Activated CD8-positive, alpha-beta memory T cell treated with anti-CD3 and anti-CD28 coated beads for 1 hour (primary cell): ENCODE data around the gene DYNC2H1.
"Not testable (repeated sequence)": the region's sequence is repeated elsewhere in the genome, so short reads cannot be mapped to it uniquely, and the experiment has no call there.

Source experiments
- DNase-seq, 2 donors: peaks; one replicate each; pipeline ENCODE4 v3.0.0-alpha.2; 2020; ENCODE audit warnings: low read depth in 1 of 2; ENCODE audit errors: extremely low read depth in 1 of 2

Gene DYNC2H1

DNA sequence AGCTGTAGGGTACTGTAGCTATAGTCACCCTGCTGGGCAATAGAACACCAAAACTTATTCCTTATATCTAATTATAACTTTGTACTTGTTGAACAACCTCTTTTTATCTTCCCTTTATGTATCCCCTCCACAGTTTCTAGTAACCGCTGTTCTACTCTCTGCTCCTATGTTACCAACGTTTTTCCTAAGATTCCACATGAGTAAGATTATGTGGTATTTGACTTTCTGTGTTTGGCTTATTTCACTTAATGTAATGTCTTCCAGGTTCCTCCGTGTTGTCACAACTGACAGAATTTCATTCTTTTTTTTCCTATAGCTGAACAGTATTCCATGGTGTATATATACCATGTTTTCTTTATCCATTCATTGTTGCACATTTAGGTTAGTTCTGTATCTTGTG is 258.4 kb downstream of the DYNC2H1 start:
- no peak for DNase-seq

DNA sequence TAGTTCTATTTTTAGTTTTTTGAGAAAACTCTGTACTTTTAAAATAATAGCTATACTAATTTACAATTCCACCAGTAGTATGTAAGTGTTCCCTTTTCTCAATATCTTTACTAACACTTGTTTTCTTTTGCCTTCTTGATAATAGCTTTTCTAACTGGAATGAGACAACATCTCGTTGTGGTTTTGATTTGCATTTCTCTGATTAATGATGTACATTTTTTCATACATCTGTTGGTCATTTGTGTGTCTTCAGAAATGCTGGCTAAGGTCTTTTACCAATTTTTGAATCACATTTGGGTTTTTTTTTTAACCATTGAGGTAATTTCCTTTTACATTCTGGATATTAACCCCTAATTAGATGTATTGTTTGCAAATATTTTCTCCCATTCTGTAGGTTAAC is 258.9 kb downstream of the DYNC2H1 start:
- no peak for DNase-seq

DNA sequence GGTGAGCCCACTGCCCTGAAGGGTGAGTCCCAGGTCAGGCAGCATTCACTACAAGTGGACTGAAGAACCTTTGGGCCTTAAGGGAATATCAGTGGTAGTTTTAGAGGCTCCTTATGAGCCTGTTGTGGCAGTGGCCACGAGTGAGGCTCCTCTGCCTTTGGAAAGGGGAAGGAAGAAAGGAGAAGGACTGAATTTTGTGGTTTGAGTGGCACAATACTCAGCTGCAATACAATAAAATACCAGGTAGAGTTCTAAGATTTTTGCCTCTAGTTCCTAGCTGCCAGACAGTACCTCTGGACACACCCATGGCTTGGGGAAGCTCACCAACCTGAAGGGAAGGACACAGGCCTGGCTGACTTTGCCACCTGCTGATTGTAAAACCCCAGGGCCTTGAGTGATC is 260.9 kb downstream of the DYNC2H1 start:
- DNase-seq = no peak

DNA sequence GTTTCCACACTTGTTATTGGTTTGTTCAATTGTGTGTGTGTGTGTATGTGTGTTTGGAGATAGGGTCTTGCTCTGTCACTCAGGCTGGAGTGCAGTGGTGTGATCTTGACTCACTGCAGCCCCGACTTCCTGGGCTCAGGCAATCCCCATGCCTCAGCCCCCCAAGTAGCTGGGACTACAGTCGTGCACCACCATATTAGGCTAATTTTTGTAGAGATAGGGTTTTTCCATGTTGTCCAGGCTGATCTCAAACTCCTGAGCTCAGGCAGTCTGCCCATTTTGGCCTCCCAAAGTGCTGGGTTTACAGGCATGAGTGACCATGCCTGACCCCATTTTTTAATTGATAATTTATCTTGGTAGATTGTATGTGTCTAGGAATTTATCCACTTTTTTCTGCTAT is 263.7 kb downstream of the DYNC2H1 start:
- no peak for DNase-seq

DNA sequence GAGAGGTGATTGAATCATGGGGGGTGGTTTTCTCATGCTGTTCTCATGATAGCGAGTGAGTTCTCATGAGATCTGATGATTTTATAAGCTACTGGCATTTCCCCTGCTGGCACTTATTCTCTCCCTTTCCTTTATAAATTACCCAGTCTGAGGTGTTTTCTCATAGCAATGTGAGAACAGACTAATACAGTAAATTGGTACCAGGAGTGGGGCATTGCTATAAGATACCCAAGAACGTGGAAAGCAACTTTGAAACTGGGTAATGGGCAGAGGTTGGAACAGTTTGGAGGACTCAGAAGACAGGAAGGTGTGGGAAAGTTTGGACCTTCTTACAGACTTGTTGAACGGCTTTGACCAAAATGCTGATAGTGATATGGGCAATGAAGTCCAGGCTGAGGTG is 265.0 kb downstream of the DYNC2H1 start:
- DNase-seq = not testable (repeated sequence)

DNA sequence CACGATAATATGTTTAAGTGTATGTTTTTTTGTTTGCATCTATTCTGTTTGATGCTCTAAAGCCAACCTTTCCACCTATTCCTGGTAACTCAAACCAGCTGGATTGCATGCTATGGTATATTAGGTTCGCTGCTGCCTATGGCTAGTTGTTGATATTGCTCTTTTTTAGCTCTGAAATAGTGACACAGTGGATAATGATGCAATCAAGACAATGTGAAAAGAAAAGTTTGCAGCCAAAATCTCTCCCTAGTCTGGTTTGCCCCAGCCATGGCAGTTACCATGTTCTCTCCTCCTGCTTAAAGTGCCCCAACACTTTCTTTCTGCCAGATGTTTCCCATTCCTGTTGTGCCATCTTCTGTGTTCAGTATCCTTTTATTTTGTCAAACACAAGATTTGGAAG is 269.7 kb downstream of the DYNC2H1 start:
- no peak for DNase-seq

DNA sequence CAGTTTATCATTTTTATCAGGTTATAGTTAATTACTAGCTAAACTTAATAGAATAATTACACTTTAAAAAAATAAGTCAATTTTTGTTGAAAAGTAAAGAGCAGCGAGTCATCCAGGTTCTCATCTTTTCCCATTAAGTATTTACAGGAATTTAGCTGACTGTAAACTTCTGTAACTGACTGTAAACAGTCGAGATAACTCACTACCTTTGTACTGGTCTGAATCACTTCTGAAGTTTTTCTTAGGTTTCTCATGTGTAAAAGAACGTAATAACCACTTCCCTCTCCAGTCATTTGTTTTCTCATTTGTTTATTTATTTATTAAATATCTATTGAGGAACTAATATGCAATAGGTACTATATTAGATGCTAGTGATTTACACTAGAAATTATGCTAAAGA is 270.8 kb downstream of the DYNC2H1 start:
- no peak for DNase-seq

DNA sequence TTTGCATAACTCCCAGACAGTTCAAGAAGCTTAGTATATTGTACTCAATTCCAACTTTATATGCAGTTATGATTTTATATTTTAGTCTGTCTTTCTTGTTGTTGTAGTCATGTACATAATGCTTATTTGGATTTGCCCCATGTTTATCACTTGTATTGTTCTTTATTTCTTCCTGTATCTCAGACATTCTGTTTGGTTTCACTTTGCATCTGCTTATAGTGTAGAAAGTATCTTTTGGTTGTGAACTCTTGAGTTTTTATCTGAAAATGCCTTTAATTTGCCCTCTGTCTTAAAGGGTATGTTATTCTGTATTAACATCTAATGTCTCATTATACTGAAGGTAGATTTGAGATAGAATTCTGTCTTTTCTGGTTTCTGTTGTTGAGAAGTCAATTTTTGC is 275.4 kb downstream of the DYNC2H1 start:
- DNase-seq = no peak

DNA sequence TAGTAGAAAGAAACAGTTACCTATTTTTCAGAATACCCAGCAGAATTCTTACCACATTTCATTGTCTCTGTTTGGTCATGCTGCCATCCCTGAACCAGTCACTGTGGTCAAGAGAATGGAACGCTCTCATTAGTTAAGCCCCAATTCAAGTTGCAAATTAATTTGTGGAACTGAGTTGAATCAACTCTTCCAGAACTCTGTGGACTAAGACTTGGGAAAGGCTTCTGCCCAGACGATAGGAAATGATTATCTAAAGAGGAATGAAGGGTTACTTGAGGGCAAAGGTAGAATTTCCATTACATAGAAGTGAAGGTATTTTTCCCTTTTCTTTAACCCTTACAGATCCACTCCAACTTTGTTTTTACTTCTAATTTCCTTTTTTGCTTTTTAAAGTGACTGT is 286.4 kb downstream of the DYNC2H1 start:
- DNase-seq = no peak

DNA sequence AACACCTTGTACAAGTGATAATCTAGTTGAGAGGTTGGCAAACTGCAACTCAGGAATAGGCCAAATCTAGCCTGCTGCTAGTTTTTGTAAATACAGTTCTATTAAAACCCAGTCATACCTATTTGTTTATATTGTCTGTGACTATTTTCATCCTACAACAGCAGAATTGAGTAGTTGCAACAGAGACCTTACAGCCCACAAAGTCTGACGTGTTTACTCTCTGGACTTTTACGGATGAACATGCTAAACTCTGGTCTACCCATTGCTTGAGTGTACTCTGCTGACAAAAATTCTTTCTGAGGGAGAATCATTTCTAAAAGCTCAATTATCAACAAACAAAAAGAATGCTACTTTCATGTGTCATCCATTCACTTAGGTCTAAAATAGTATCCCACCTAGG is 287.0 kb downstream of the DYNC2H1 start:
- DNase-seq = no peak

DNA sequence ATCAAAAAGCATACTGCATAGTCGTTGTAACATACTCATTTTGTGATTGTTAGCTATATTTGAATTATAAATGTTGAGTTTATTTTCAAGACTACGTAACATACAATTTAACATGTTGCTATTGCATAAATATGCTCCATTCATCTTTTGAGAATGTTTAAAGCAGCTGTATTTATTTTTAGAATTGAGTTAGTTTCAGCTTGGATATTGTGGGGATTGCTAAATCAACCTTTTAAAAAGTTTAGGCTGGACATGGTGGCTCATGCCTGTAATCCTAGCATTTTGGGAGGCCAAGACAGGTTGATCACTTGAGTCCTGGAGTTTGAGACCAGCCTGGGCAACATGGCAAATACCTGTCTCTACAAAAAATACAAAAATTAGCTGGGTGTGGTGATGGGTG is 288.1 kb downstream of the DYNC2H1 start:
- DNase-seq = no peak

DNA sequence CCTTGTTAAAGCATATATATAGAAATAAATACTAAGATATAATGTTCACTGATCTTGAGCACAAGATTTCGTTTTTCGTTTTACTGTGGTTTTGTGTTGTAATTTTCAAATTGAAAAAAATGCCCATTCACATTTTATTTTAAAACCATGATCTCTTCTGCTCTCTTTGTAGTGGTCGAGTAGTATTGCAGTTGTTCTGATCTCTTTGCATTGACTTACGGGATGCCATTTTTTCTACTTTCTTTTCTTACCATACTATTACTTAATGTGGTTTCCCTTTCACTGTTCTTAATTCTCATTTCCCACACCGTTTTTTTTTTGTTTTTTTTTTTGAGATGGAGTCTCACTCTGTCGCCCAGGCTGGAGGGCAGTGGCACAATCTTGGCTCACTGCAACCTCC is 289.6 kb downstream of the DYNC2H1 start:
- DNase-seq = no peak

DNA sequence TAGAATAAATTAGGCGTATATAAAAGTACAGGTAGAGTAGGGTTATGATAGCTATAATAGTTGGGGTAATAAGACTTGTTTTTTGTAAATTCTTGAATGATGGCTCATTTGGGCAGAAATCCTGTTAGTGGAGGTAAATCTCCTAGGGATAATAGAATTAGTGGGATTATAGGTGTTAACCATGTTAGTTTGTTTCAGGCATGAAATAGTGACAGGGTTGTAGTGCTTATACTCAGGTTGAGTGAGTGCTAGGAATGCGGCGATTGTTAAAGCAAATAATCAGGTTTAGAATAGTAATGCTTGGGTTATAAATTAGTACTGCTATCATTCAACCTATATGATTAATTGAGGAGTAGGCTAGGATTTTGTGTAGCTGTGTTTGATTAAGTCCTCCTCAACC is 297.1 kb downstream of the DYNC2H1 start:
- no peak for DNase-seq

DNA sequence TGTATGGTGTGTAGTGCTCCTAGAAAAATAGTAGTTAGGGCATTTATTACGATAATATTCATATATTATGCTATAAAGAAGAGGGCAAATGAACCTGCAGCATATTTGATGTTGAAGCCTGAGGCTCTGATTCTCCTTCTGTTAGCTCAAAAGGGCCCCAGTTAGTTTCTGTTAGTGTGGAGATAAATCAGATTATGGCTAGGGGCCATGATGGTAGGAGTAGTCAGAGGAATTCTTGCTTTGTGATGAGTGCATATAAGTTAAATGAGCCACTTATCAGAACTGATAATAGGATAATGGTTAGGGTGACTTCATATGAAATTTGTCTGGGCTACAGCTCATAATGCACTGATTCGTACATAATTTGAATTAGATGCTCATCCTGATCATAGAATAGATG is 298.4 kb downstream of the DYNC2H1 start:
- no peak for DNase-seq

DNA sequence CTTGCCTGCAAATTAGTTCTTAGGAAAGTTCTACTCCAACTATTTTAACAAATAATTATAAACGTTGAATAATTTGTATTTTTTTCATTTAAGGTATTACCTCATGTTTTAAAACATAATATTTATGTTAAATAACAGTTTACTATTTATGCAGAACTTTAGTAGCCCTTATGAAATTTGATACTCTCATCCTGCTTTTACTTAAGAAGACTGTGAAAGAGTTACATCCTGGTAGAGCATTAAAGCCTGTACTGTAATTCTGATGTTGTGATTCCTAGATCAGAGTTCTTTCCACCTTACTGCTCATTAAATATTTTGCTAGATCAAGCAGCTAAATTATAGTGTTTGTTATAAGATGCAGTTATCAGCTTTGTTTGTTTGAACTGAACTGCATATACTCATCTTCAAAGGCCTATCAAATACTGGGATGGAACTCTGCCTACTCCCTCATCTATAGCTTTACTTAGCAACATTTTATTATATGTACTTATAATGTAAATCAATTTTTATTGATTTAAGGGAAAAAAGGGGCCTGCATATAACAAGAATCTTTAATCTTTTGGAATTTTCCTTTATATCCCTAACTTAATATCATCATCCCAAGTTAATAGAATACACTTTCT is 304.2 kb downstream of the DYNC2H1 start:
- no peak for DNase-seq

DNA sequence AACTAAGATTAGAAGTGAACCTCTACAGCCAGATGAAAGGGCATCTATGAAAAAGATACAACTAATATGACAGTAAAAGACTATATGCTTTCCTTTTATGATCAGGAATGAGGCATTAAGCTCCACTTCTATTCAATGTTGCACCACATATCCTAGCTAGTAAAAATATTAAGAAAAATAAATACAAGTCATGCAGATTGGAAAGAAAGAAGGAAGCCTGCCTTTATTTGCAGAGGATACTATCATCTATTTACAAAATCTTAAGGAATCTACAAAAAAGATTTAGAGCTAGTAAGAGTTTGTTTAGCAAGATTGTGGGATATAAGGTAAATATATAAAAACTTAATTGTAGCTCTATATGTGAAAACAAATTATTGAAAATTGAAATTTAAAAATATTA is 308.8 kb downstream of the DYNC2H1 start:
- DNase-seq = no peak

DNA sequence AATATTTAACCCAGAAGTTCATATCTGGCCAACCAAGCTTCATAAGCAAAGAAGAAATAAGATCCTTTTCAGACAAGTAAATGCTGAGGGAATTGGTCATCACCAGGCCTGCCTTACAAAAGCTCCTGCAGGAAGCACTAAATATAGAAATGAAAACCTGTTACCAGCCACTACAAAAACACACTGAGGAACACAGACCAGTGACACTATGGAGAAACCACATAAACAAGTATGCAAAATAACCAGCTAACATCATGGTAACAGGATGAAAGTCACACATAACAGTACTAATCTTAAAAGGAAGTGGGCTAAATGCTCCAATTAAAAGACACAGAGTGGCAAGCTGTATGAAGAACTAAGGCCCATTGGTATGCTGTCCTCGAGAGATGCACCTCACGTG is 311.4 kb downstream of the DYNC2H1 start:
- DNase-seq = no peak

DNA sequence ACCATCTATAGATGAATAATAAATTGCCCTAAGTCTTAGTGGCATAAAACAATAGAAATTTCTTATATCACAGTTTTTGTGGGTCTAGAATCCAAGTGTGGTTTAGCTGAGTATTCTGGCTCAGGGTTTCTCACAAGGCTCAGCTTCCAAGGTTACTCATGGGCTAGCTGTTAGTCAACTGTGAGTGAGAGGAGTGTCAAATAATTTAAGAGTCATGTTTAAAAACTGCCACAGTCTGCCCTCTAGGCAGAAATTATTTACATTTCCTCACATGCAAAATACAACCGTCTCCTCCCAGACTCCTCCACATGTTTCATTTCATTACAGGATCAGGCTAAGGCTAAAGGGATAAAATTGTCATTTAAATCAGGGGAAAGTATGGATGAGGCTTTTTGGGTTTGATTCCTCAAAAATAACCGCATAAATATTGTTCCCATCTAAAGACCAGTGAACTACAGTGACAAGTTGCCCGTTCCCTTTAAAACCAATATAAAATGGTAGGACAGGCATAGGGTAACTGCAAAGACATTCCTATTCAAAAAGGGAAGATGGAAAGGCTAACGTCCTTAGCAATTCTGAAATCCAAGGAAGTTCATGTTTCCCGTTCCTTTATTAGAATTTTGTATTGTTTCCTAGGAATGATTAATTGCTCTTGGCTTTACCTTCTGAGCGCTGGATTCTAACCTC is 324.3 kb downstream of the DYNC2H1 start:
- DNase-seq = no peak

DNA sequence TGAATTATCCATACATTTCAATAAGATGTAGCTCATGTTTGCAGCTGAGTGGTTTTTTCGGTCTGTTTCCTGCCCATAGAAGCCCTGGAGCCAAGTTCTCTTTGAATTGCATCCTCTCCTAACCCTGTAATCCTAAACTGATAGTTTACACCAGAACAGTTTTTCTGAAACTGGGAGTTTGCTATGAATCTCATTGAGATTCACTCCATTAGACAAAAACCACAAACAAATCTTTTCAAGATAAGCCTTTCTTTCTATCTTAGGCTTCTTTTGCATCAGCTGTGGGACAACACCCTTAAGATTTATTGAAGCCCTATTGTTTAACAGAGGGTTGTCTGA is 324.8 kb downstream of the DYNC2H1 start:
- DNase-seq = no peak

DNA sequence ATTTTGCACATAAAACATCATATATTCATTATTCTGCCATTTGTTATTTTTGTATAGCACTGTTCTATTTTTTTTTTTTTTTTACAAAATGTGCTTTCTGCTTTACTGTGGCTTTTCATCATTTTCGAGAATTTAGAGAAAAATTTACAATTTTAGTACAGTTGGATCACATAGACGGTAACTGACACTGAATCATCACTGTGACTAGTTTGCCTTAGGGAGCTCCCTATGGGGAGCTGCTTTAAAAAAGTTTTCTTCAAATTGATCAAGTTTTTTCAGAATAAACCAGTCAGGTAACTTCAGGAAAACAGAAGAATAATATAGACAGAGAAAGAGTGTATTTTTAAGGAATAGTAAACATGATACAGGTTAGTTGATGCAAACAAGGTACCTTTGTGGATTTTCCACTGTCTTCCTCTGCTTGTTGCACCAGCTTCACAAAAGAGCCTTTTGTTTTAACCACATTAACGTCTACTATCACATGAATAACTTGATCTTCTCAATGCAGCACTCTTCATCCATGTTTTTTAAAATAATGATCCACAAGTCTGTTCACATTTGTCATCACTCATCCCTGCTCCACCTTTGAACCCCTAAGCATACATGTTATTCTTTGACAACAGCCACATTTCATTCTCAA is 327.0 kb downstream of the DYNC2H1 start:
- DNase-seq = no peak

DNA sequence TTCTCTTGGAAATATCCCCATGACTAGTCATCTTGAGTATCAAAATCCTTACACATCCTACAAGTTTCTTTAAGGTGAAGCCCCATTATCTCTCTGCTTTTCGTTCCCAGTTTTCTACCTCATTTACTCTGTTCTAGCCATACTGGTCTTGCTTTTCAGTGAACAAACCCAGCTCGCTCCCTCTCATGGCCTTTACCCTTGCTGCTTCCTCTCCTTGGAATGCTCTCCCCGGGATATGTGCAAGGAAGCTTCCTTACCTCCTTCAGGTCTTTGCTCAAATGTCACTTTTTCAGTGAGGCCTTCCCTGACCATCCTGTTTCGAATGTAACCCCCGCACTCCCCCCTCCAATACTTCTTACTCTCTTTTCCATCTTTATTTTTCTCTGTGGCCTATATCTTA is 331.8 kb downstream of the DYNC2H1 start:
- DNase-seq = no peak

DNA sequence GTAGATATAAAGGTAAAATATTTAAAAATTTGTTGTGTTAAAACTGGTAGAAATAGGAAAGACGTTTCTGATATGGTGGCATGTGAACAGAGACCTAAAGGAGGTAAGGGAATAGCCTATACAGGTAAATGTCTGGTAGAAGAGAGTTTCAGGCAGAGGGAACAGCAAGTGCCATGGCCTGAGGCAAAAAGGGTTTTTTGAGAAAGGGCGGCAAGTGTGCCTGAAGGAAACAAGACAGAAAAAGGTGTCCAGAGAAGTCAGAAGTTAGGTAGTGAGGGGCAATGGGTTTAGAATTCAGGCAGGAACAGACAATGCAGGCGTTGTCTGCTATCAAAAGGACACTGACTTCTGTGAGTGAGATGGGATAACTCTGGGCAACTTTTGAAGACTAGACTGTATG is 339.7 kb downstream of the DYNC2H1 start:
- DNase-seq = no peak

DNA sequence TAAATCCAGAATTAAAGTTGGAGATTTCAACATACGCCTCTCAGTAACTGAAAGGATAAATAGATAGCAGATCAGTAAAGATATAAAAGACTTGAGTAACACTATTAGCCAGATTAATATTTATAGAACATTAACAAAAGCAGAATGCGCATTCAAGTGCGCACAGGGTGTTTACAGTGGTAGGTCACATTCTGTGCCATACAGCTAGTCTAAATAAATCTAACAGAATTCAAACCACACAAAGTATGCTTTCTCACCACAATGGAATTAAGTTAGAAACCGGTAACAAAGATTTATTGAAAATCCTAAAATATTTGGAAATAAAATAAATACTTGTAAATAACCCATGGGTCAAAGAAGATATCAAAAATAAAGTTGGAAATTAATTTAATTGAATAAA is 341.0 kb downstream of the DYNC2H1 start:
- no peak for DNase-seq
